Activated CD8-positive, alpha-beta memory T cell treated with anti-CD3 and anti-CD28 coated beads for 36 hours (primary cell): ENCODE data around the gene FGF19. TPM values are rescaled to one million over a fixed set of nuclear protein-coding genes. Genes with fewer than 3 reads are reported as not detected.

Experiments
- CTCF ChIA-PET: fragments of 350-600 bp; sonication (Branson Sonifier 250); formaldehyde crosslinking; loops from one replicate; lab custom pipeline; 2021; ENCODE audit warnings: antibody characterized with exemption; lab: Charles Lee
- POLR2A ChIA-PET: fragments of 350-600 bp; sonication (Branson Sonifier 250); formaldehyde crosslinking; loops from one replicate; lab custom pipeline; 2021; ENCODE audit warnings: antibody characterized with exemption; lab: Charles Lee
- total RNA-seq, 2 experiments: library from RNA; stranded (reverse); gene quantifications; one replicate each; pipeline ENCODE4 v1.2.3, GENCODE V29; 2021

FGF19 gene
- total RNA-seq, 2 experiments from 2014 or later, result not detected

GRCh38 chr11:69662021-69662698 is 41.7 kb downstream of the FGF19 start:
- ChIA-PET POLR2A (no interaction called here), CTCF (interaction anchor here (1.1 kb wide), 1 partner anchor 13 kb away, joined by 3 read pairs; the partner anchor contains the start of gene LTO1)

DNA sequence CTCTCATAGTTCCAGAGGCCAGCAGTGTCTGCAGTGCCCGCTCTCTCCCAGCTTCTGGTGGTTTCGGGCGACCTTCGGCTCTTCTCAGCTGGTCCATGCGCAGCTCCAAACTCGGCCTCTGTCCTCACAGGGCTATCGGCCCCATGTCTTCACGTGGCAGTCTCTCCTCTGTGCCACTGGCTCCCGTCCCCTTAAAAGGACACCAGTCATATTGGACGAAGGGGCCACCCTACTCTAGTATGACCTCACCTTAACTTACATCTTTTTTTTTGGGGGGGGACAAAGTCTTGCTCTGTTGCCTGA is 42.5 kb downstream of the FGF19 start:
- POLR2A ChIA-PET, result no interaction called here

GRCh38 chr11:69660001-69660500 is 43.8 kb downstream of the FGF19 start:
- POLR2A ChIA-PET, result no interaction called here
- CTCF ChIA-PET, result interaction anchor here (3.4 kb wide), 1 partner anchor 11 kb away, joined by 10 read pairs; no protein-coding TSS in a partner anchor

More for the DNA sequence above, 42.5 kb downstream of the FGF19 start:
- CTCF ChIA-PET, result interaction anchor here (3.4 kb wide), 1 partner anchor 9 kb away, joined by 10 read pairs; no protein-coding TSS in a partner anchor

GRCh38 chr11:69659591-69659990 is 44.2 kb downstream of the FGF19 start:
- CTCF ChIA-PET, result interaction anchor here (3.4 kb wide), 1 partner anchor 11 kb away, joined by 10 read pairs; no protein-coding TSS in a partner anchor
- POLR2A ChIA-PET, result no interaction called here

DNA sequence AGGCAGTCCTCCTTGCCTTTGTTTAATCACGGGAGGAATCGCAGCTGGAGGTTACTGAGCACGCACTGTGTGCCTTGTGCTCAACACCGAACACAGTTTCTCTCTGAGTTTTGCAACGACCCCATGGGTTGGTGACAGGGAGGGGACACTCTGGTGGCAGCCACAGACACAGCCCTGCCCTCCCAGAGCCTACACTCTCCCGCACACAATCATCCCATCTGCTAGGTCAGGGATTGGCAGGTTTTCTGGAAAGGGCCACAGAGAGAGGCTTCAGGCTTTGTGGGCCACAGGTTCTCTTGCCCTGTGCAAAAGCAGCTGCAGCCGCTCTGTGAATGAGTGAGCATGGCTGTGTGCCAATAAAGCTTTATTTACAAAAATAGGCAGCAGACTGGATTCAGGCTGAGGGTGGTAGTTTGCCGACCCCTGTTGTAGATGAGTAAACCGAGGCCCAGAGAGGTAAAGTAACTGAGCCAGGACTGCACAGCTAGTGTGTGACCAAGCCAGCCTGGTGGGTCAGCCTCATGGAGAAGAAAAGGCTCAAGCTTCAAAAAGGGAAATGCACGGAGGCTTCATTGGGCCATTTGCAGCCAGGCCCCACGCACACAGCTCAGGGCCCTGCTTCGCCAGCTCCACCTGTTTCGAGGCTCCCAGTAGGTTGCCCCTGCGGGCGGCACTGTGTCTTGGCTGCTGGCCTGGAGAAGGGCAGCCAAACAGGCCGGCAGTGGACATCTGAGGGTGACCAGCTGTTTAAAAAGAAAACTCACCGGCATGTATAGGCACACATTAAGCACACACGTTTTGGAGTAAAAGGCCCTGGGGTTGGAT is 45.0 kb downstream of the FGF19 start:
- CTCF ChIA-PET, result interaction anchor here (1.4 to 3.4 kb wide), 2 partner anchors 12 to 16 kb away, joined by 4 to 10 read pairs; partner anchors contain the start of gene LTO1

DNA sequence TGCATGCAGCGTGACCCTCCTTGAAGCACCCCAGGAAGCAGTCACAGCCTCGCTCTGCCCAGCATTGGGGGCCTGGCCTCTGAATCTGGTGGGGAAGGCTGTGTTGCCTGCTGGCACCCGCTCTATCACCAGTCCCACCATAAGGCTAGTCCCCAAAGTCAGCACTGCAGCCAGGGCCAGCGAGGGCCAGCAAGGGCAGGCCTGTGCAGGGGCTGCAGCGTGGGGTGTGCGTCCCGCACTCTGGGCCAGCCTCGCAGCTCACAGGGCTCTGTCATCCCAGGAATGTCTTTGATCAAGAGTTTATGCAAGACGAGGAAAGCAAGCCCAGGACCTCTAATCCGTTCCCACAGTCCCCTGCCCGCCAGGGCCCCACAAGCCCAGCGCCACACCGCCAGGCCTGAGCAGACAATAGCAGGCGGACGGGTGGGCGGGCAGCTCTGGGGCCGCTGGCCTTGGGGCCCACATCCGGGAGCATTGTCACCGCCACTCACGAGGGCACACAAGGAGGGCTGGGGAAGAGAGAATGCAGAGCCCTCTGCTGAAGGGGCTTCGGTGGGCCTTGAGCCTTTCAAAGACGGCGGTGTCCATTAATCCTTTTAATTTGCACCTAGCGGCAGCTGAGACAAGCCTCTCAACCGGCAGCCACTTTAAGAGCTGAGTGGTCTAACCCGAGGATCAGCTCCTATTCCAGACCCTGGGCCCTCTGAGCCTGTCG is 45.8 kb downstream of the FGF19 start:
- POLR2A ChIA-PET, result no interaction called here
- CTCF ChIA-PET, result interaction anchor here (1.4 to 3.4 kb wide), 2 partner anchors 13 to 16 kb away, joined by 4 to 10 read pairs; partner anchors contain the start of gene LTO1

More for the DNA sequence above, 45.0 kb downstream of the FGF19 start:
- POLR2A ChIA-PET, result no interaction called here

DNA sequence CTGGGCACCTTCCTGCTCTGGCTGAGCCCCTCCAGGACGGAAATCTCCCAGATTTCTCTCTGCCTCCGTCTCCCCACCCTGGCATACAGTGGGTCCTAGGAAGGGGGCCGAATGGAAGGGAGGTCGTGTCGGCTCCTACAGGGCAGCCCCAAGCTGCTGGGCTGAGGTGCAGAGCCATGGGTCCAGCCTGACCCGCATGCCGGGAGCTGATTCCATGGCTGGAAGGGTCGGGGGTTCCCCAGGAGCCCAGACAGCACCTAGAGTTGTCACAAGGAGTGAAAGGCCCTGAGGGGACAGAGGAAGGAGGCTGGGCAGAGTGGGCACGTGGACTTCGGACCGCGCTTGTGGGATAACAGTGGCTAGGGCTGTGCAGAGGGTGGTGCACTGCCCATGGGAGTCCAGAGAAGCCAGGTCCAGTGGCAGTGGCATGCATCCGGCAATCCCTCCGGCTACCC is 46.3 kb downstream of the FGF19 start:
- POLR2A ChIA-PET, result no interaction called here

GRCh38 chr11:69656536-69657455 is 47.0 kb downstream of the FGF19 start:
- CTCF ChIA-PET, result interaction anchor here (1.1 kb wide), 1 partner anchor 555 kb away, joined by 3 read pairs; no protein-coding TSS in a partner anchor
- POLR2A ChIA-PET, result no interaction called here

More for the DNA sequence above, 46.3 kb downstream of the FGF19 start:
- CTCF ChIA-PET, result no interaction called here

- POLR2A ChIA-PET, result no interaction called here
- CTCF ChIA-PET, result interaction anchor here (1.1 kb wide), 1 partner anchor 554 kb away, joined by 3 read pairs; no protein-coding TSS in a partner anchor
Measured at GRCh38 chr11:69655479-69656428, 48.1 kb downstream of the FGF19 start.

- CTCF ChIA-PET, result no interaction called here
- POLR2A ChIA-PET, result no interaction called here
Measured at GRCh38 chr11:69654660-69655478, 49.0 kb downstream of the FGF19 start.

DNA sequence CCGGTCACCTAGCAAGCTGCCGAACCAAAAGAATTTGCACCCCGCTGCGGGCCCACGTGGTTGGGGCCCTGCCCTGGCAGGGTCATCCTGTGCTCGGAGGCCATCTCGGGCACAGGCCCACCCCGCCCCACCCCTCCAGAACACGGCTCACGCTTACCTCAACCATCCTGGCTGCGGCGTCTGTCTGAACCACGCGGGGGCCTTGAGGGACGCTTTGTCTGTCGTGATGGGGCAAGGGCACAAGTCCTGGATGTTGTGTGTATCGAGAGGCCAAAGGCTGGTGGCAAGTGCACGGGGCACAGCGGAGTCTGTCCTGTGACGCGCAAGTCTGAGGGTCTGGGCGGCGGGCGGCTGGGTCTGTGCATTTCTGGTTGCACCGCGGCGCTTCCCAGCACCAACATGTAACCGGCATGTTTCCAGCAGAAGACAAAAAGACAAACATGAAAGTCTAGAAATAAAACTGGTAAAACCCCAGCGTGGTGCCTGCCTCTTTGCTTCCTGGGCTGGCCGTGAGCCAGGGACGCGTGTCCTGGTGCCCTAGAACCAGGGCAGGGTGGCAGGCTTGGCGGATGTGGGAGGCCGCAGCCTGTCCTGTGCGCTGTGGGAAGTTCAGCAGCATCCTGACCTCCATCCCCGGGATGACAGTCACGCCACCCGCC is 49.7 kb downstream of the FGF19 start:
- ChIA-PET POLR2A (no interaction called here), CTCF (no interaction called here)

DNA sequence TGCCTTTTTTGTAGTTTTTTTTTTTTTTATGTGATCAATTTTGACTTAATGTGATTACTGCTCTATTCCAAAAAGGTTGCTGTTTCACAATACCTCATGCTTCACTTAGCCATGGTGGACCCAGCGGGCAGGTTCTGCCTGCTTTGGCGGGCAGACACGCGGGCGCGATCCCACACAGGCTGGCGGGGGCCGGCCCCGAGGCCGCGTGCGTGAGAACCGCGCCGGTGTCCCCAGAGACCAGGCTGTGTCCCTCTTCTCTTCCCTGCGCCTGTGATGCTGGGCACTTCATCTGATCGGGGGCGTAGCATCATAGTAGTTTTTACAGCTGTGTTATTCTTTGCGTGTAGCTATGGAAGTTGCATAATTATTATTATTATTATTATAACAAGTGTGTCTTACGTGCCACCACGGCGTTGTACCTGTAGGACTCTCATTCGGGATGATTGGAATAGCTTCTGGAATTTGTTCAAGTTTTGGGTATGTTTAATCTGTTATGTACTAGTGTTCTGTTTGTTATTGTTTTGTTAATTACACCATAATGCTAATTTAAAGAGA is 50.3 kb downstream of the FGF19 start:
- CTCF ChIA-PET, result interaction anchor here (0.7 kb wide), 1 partner anchor 132 kb away, joined by 3 read pairs; no protein-coding TSS in a partner anchor
- POLR2A ChIA-PET, result no interaction called here

- CTCF ChIA-PET, result interaction anchor here (0.7 kb wide), 1 partner anchor 131 kb away, joined by 3 read pairs; no protein-coding TSS in a partner anchor
- POLR2A ChIA-PET, result no interaction called here
Measured at GRCh38 chr11:69652999-69653398, 50.8 kb downstream of the FGF19 start.

DNA sequence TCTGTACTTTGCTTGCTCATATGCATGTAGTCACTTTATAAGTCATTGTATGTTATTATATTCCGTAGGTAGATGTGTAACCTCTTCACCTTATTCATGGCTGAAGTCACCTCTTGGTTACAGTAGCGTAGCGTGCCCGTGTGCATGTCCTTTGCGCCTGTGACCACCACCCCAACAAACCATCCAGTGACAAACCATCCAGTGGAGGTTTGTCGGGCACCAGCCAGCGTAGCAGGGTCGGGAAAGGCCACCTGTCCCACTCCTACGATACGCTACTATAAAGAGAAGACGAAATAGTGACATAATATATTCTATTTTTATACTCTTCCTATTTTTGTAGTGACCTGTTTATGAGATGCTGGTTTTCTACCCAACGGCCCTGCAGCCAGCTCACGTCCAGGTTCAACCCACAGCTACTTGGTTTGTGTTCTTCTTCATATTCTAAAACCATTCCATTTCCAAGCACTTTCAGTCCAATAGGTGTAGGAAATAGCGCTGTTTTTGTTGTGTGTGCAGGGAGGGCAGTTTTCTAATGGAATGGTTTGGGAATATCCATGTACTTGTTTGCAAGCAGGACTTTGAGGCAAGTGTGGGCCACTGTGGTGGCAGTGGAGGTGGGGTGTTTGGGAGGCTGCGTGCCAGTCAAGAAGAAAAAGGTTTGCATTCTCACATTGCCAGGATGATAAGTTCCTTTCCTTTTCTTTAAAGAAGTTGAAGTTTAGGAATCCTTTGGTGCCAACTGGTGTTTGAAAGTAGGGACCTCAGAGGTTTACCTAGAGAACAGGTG is 51.8 kb downstream of the FGF19 start:
- CTCF ChIA-PET, result no interaction called here
- POLR2A ChIA-PET, result no interaction called here
